Measurements from ENCODE around the gene AUP1. TPM values are rescaled to one million over a fixed set of nuclear protein-coding genes. Genes with fewer than 3 reads are reported as not detected.

Gene AUP1, protein sequence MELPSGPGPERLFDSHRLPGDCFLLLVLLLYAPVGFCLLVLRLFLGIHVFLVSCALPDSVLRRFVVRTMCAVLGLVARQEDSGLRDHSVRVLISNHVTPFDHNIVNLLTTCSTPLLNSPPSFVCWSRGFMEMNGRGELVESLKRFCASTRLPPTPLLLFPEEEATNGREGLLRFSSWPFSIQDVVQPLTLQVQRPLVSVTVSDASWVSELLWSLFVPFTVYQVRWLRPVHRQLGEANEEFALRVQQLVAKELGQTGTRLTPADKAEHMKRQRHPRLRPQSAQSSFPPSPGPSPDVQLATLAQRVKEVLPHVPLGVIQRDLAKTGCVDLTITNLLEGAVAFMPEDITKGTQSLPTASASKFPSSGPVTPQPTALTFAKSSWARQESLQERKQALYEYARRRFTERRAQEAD
- 91.5 and 93.6 TPM in 2 replicates for total RNA-seq (2021)
- long read RNA-seq, transcript AUP1-206 (11 exons, 1,658 nt): minor isoform, 8 of 733 reads
- long read RNA-seq, transcript AUP1-204 (11 exons, 1,645 nt): minor isoform, 27 of 733 reads
- long read RNA-seq, transcript AUP1-201 (12 exons, 1,695 nt): major isoform, 498 of 733 reads
- long read RNA-seq, transcript AUP1-202 (12 exons, 1,581 nt): minor isoform, 15 of 733 reads
- long read RNA-seq, partial matches to known transcripts: 21 of 733 reads
- long read RNA-seq, other reads (novel, unspliced or antisense): 164 of 733 reads

DNA sequence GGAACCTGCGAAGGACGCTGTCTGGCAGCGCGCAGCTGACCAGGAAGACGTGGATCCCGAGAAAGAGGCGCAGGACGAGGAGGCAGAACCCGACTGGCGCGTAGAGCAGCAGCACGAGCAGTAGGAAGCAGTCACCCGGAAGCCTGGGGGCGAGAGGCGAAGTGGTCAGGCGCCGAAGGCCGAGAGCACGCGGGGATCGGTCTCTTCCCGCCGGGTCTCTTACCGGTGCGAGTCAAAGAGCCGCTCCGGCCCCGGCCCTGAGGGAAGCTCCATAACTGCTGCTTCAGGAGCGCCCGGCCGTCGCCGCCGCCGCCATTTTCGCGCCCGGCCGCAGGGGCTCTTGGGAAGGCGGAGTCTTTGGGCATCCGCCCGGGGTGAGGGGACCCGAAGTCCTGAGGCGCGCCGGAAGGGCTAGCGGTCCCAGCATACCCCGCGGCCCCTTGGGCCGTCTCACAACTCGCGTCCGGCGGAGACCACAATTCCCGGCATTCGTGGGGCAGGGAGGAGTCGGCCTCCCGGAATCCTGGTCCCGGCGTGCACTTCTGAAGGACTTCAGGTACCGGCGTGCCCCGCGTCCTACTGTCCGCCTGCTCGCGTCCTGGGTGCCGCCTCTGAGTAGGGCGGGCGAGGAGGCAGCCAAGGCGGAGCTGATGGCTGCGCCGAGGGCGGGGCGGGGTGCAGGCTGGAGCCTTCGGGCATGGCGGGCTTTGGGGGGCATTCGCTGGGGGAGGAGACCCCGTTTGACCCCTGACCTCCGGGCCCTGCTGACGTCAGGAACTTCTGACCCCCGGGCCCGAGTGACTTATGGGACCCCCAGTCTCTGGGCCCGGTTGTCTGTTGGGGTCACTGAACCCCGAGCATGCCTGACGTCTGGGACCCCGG, at the start of gene AUP1, which contains the start of gene HTRA2:
TSS of gene AUP1 (minus strand) at position 350 of the 882 bp plus-strand sequence. CDS start at position 273, 77 bp downstream.
TSS of gene HTRA2 (plus strand) at position 577 of the 882 bp plus-strand sequence. CDS start at position 651, 74 bp downstream.
- Histone ChIP-seq H4K20me1 (ENCODE audit: control insufficient read depth, insufficient read depth, insufficient read length) (no peaks in the 10 kb centered on the region), H2BK20ac (ENCODE audit: low read depth, low read length, poor library complexity, severe bottlenecking) (no peak within 1 kb of the TSS), H2BK5ac (ENCODE audit: insufficient read length, low read length) (no peak within 1 kb of the TSS), H3K79me2 (ENCODE audit: insufficient read depth, low read length) (peaks cover 4% of the 10 kb centered on the region; the same call in 1 of the 2 replicates), H3K14ac (ENCODE audit: insufficient read depth, low read length) (peak within 1 kb of the TSS; percentile 84), H3K23ac (ENCODE audit: insufficient read length, low read depth, low read length) (no peak within 1 kb of the TSS), H2BK12ac (ENCODE audit: insufficient read length, low read depth, low read length) (no peak within 1 kb of the TSS), H4K5ac (ENCODE audit: insufficient read length, low read depth, low read length) (no peak within 1 kb of the TSS), H3K23me2 (ENCODE audit: insufficient read length, low read depth, low read length, poor library complexity, severe bottlenecking) (peaks cover 15% of the 10 kb centered on the region), H3K56ac (ENCODE audit: insufficient read length, low read depth, low read length) (no peak within 1 kb of the TSS), H3K4me2 (ENCODE audit: insufficient read depth, insufficient read length, low read length) (peak within 1 kb of the TSS; percentile 83), H3K27me3 (ENCODE audit: insufficient read depth, low read length) (no peaks in the 10 kb centered on the region), H3K27ac (ENCODE audit: insufficient read length, low read depth, low read length) (no peak within 1 kb of the TSS), H2AK5ac (ENCODE audit: insufficient read length, low read length) (no peak within 1 kb of the TSS), H3K4ac (ENCODE audit: low read depth, low read length) (no peak within 1 kb of the TSS), H2BK15ac (ENCODE audit: low read depth, low read length) (no peak within 1 kb of the TSS), H4K91ac (ENCODE audit: insufficient read length, low read depth, low read length) (no peak within 1 kb of the TSS), H3T11ph (ENCODE audit: low read length) (no peak within 1 kb of the TSS), H2AFZ (ENCODE audit: low read length) (no peak within 1 kb of the TSS), H3K18ac (ENCODE audit: insufficient read length, low read depth, low read length) (peak within 1 kb of the TSS; percentile 84), H4K8ac (replicated peaks; ENCODE audit: insufficient read length, low read depth, low read length) (no peak within 1 kb of the TSS), H2BK120ac (ENCODE audit: low read depth, low read length, poor library complexity, severe bottlenecking) (no peak within 1 kb of the TSS), H3K79me1 (ENCODE audit: insufficient read depth, low read depth, low read length, poor library complexity, severe bottlenecking) (peaks cover 4% of the 10 kb centered on the region), H3K9me3 (ENCODE audit: control insufficient read depth, low read depth, low read length) (no peaks in the 10 kb centered on the region), H3K4me1 (ENCODE audit: insufficient read depth, low read length) (peaks cover 4% of the 10 kb centered on the region; the same call in 1 of the 2 replicates), H3K9ac (ENCODE audit: extremely low read depth, insufficient read length, low read length) (peak within 1 kb of the TSS; percentile 86)
- peaks cover 30 to 63% (median 47%) of the 10 kb centered on the region in 3 experiments for H3K36me3 Mint-ChIP-seq (ENCODE audit: insufficient read depth in 1 of 3, low read depth in 3 of 3)
- peak within 1 kb of the TSS; percentile 98 to 99 for H3K4me3 Mint-ChIP-seq
- DNase-seq: peak; percentile 99
- H3K27me3 Mint-ChIP-seq (ENCODE audit: low read depth): peaks cover 3% of the 10 kb centered on the region
- H3K9me3 Mint-ChIP-seq: no peaks in the 10 kb centered on the region; a peak in 1 of 5 replicates
- TF ChIP-seq, protein P1, sequence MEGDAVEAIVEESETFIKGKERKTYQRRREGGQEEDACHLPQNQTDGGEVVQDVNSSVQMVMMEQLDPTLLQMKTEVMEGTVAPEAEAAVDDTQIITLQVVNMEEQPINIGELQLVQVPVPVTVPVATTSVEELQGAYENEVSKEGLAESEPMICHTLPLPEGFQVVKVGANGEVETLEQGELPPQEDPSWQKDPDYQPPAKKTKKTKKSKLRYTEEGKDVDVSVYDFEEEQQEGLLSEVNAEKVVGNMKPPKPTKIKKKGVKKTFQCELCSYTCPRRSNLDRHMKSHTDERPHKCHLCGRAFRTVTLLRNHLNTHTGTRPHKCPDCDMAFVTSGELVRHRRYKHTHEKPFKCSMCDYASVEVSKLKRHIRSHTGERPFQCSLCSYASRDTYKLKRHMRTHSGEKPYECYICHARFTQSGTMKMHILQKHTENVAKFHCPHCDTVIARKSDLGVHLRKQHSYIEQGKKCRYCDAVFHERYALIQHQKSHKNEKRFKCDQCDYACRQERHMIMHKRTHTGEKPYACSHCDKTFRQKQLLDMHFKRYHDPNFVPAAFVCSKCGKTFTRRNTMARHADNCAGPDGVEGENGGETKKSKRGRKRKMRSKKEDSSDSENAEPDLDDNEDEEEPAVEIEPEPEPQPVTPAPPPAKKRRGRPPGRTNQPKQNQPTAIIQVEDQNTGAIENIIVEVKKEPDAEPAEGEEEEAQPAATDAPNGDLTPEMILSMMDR (conservative IDR thresholded peaks at IDR 0.05): no peak
- H3K27ac Mint-ChIP-seq: peak within 1 kb of the TSS; percentile 79 to 97 (median 93)
- WGBS (ENCODE audit: extremely low coverage, insufficient read length, low lambda C conversion rate): no CpG with 5 or more reads among the region's 87 CpGs
- H3K4me1 Mint-ChIP-seq: peaks cover 17 to 22% of the 10 kb centered on the region in 2 experiments

Measured in H9 (cell line).